Activated CD4-positive, alpha-beta T cell treated with anti-CD3 and anti-CD28 coated beads, Interleukin-2, amount 50 U/mL, for 48 hours (primary cell): Measurements from ENCODE around the gene RNF43.

ENCODE experiments used
- DNase-seq, 2 experiments: peaks; one replicate each; pipeline ENCODE4 v3.0.0-alpha.2; 2020

The RNF43 gene

DNA sequence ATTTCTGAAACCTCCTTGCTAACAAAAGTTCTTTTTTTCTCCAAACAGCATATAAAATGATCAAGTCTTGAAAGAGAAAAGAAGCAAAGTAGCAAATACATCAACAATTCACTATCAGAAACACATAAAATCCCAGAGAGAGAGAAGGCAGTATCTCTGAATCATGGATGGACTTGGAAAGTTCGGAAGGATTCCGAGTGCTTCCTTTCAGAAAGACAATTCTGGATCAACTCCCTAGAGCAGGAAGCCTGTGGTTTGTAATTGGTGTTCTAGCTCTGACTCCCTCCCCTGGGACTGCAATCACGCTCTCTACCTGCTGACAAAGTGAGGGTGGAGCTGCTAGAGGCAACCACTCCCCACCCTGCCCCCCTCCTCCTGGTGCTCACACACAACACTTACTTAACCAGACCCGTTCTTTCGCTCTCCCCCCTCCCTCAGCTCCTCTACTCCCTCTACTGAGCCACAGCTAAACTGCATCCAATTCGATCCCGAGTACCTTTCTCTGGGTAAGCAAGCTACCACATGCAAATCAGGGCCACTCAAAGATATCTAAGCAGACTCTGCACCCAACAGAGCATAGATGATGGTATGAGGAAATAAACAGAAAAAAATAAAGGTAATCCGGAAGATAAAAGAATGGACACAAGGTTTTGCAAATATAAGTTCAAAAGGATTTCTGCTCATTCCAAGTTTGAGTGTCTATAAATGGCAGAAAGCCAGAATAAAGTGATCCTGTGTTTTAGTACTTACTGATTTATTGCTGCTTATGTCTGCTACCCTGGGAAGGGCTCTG lies at the start of gene RNF43:
Gene RNF43 (minus strand): TSS at position 235 of the 793 bp plus-strand sequence. CDS start 1,957 bp downstream, outside the sequence.
- DNase-seq = peak; percentile 85 to 91

GRCh38 chr17:58455491-58455890 lies 38.2 kb upstream of the RNF43 start:
- DNase-seq = no peak

DNA sequence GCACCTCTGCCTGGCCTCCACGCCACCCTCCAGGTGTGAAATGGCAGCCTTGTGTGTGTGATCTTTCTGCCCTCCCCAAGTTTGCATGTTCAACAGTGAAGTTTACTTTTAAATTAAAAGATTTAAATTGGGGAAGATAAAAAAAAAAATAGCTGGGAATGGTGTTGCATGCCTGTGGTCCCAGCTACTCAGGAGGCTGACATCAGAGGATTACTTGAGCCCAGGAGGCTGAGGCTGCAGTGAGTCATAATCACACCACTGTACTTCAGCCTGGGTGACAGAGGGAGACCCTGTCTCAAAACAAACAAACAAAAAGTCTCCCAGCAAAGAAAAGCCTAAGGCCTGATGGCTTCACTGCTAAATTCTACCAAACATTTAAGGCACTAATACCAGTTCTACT lies 35.4 kb upstream of the RNF43 start:
- no peak for DNase-seq

GRCh38 chr17:58447039-58447975 lies 30.0 kb upstream of the RNF43 start:
- DNase-seq = peak; percentile 77 to 82

GRCh38 chr17:58446086-58446485 lies 28.8 kb upstream of the RNF43 start:
- DNase-seq = no peak

DNA sequence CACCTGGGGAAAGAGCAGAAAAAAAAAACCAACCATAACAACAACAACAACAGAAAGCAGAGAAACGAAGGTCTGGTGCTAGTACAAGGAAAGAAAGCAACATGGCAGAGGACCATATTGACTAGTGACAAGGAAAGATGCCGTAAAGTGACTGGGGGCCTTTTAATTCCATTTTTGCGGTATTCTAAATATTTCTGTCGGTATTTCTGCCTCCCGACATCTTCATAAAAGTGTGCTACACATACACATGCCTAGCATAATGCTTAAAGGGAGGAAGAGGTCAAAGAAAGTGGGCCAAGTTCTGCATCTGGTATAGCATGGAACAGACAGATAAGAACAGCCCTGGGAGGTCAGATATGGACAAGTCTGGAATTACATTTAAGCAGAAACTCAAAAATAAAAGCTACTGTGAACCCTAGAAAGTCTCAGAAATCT lies 19.5 kb upstream of the RNF43 start:
- no peak for DNase-seq

GRCh38 chr17:58436245-58436644 lies 18.9 kb upstream of the RNF43 start:
- DNase-seq = no peak

DNA sequence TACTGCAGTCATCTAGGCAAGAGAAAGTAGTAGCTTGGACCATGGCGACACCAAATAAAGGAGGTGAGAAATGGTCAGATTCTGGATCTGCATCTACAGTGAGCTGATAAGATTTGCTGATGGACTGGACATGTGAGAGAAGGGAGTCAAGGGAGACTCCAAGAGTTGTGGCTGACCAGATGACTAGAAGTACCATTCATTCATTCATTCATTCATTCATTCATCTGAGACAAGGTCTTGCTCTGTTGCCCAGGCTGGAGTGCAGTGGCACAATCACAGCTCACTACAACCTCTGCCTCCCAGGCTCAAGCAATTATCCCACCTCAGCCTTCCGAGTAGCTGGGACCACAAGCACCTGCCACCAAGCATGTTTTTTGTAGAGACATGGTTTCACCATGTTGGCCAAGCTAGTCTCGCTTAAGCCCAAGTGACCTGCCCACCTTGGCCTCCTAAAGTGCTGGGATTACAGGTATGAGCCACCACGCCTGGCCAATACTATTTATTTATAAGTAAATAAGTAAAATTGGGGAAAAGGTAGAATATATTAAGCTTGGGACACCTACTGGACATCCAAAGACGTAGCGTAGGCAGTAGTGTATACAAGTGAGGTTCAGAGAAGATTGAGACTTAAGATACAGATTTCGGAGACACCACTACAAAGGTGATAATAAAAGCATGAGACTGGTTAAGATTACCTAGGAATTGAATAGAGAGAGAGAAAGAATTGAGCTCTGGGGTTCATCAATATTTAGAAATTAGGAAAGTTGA lies 15.7 kb upstream of the RNF43 start:
- no peak for DNase-seq

- DNase-seq = no peak
Measured at GRCh38 chr17:58427807-58428206, 10.5 kb upstream of the RNF43 start.

DNA sequence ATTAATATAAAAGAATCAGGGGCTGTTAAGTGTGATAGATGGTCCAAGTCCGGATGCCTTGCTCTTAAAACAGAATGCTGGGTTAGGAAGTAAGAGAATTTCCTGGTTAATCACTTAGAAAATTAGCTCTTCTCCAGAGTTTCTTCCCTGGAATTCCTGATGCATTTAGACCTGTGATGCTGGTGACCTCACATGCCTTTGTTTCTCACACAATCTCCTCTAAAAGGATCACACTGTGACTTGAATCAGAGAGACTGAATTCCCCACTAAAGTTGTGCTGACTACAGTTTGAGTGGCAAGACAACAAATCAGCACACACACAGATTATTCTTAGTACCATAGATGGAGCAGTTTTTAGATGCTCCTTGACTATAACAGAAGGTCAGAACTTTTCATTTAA lies 4.4 kb upstream of the RNF43 start:
- no peak for DNase-seq

- no peak for DNase-seq
Measured at GRCh38 chr17:58420827-58421226, 3.5 kb upstream of the RNF43 start.

- DNase-seq = no peak
Measured at GRCh38 chr17:58416937-58417299, 416 bp downstream of the RNF43 start.

- no peak for DNase-seq
Measured at GRCh38 chr17:58416396-58416795, 938 bp downstream of the RNF43 start.

GRCh38 chr17:58415371-58416055 lies 1.8 kb downstream of the RNF43 start:
- DNase-seq = no peak

GRCh38 chr17:58414596-58414997 lies 2.7 kb downstream of the RNF43 start:
- DNase-seq = no peak

- no peak for DNase-seq
Measured at GRCh38 chr17:58413684-58414083, 3.6 kb downstream of the RNF43 start.

DNA sequence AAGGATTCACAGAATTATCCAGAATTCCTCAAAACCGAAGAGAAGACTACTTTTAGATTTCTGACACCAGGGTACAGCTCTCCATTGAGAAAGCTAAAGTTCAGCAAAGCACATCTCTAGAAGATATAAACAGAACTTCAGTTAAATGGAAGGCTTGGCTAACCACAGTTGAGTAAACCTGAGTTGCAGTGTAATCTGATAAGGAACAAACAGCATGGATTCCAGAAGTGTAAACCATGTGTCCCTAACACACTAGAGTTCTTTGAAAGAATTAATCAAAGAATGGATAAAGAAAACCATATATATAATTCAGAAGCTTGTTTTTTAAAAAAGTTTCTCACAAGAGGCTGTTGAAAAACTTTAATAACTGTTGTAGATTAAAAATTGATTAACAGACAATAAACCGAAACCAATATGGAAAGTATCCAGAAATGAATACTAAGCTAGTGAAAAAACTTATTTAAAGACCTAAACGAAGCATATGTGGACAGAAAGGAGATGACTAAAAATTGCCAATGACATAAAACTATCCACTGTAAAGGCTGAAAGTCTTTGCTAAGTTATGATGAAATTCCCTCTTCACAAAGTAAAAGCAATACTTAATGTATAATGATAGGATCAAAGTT lies 4.3 kb downstream of the RNF43 start:
- no peak for DNase-seq

- no peak for DNase-seq
Measured at GRCh38 chr17:58412064-58412703, 5.2 kb downstream of the RNF43 start.

DNA sequence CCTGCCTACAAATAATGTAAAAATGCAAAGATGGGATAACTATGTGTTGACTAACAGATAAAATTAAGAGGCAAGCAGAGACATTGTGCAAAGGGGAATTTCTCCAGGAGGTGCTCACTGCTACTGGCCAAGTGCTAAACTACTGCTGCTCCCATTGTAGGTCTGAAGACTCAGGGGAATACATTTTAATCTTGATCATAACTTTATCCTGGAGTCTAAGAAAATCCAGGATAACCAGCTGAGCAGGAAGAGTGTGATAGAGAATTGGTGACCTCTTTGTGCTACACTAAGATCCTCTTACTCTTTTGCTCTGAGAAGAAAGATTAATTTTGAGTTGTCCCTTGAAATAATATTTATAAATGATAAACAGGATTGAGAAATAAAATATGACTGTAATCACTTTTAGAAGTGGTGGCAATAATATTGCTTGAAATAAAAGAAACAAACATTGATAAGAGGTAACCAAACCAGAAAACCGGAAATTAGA lies 5.9 kb downstream of the RNF43 start:
- DNase-seq = no peak

GRCh38 chr17:58410714-58411407 lies 6.5 kb downstream of the RNF43 start:
- DNase-seq = no peak

GRCh38 chr17:58409432-58409831 lies 7.9 kb downstream of the RNF43 start:
- no peak for DNase-seq
